ENCODE data around the gene HCN3. TPM values are rescaled to one million over a fixed set of nuclear protein-coding genes. Genes with fewer than 3 reads are reported as not detected.
A peak's percentile ranks its signal among the peaks of the same experiment; 100 is the strongest.

Gene HCN3
- total and polyA plus RNA-seq, 2 of the 8 experiments (the other 6 are each of a cell fraction or from before 2014, with no cell fraction given), result 6.4 to 7.3 TPM

- H3K36me3 ChIP-seq (ENCODE audit: control insufficient read depth in 2 of 4, insufficient read depth in 4 of 4, low read length in 3 of 4), result no peaks in the 10 kb centered on the region
- H2BK12ac ChIP-seq (ENCODE audit: low read depth, low read length), result no peak overlapping the region
- H4K20me1 ChIP-seq (replicated peaks in 1 of 2; ENCODE audit: control insufficient read depth in 1 of 2, insufficient read depth in 2 of 2, low read length in 2 of 2), result no peaks in the 10 kb centered on the region
- H3K4me2 ChIP-seq (ENCODE audit: insufficient read depth in 1 of 2, low read depth in 2 of 2, low read length in 2 of 2), result no peak overlapping the region
- H3K27me3 ChIP-seq (replicated peaks in 1 of 4; ENCODE audit: control insufficient read depth in 3 of 4, extremely low read depth in 1 of 4, insufficient read depth in 3 of 4, low read length in 3 of 4), result no peaks in the 10 kb centered on the region
- H3K79me1 ChIP-seq (ENCODE audit: low read depth, low read length), result no peaks in the 10 kb centered on the region
- TF ChIP-seq ASH2L (IDR thresholded peaks at IDR 0.05; ENCODE audit: low read length) (no peak), CBX8 (IDR thresholded peaks at IDR 0.05; ENCODE audit: borderline replicate concordance, low read depth, low read length) (no peak), SAP30 (IDR thresholded peaks at IDR 0.05; ENCODE audit: insufficient read depth, insufficient replicate concordance, low read length) (no peak), TBP (IDR thresholded peaks at IDR 0.05; ENCODE audit: low read depth, low read length) (no peak), TCF12 (IDR thresholded peaks at IDR 0.05; ENCODE audit: low read depth, low read length) (no peak), ZNF274 (IDR thresholded peaks at IDR 0.05; ENCODE audit: borderline replicate concordance, extremely low read depth, low read length) (no peak), HDAC6 (IDR thresholded peaks at IDR 0.05; ENCODE audit: low read depth, low read length) (no peak), CTCF (IDR thresholded peaks at IDR 0.05; ENCODE audit: control extremely low read depth in 1 of 3, insufficient read depth in 1 of 3, low read depth in 1 of 3, low read length in 3 of 3) (no peak)
- no peak overlapping the region for H2AFZ ChIP-seq (ENCODE audit: low read length)
- no peak overlapping the region for H2BK120ac ChIP-seq (replicated peaks; ENCODE audit: low read depth, low read length)
- peak overlapping the region; percentile 35; the same call in 1 of the 2 replicates for H4K8ac ChIP-seq (ENCODE audit: extremely low read depth, insufficient read depth, low read length)
- CTCF ChIA-PET (ENCODE audit: partially characterized antibody), result interaction anchor here (0.8 to 6.3 kb wide), 3 partner anchors 9 to 19 kb away, joined by 3 to 37 read pairs (median 4); partner anchors contain the start of gene FDPS
- H3K4ac ChIP-seq (replicated peaks; ENCODE audit: insufficient read length, low read depth, low read length), result no peak overlapping the region
- no peak overlapping the region for H2BK15ac ChIP-seq (ENCODE audit: low read length)
- no peak overlapping the region for H3K14ac ChIP-seq (ENCODE audit: insufficient read length)
- no peak overlapping the region for H3K27ac ChIP-seq (ENCODE audit: low read depth, low read length)
- H3K56ac ChIP-seq (replicated peaks; ENCODE audit: insufficient read length, low read depth, low read length), result no peak overlapping the region
- no peaks in the 10 kb centered on the region for H3K79me2 ChIP-seq (ENCODE audit: control insufficient read depth in 1 of 2, insufficient read depth in 2 of 2, low read length in 2 of 2)
- H3K9ac ChIP-seq (replicated peaks in 1 of 4; ENCODE audit: extremely low read depth in 1 of 4, low read depth in 3 of 4, low read length in 3 of 4), result no peak overlapping the region
- no peak overlapping the region for H4K91ac ChIP-seq (replicated peaks; ENCODE audit: insufficient read length, low read length)
- no peak overlapping the region for H3K4me3 ChIP-seq (ENCODE audit: extremely low read depth in 1 of 4, insufficient read depth in 2 of 4, low read depth in 3 of 4, low read length in 4 of 4)
- H3K23ac ChIP-seq (ENCODE audit: insufficient read length), result no peak overlapping the region
- FAIRE-seq (no peak), DNase-seq (ENCODE audit: low read depth in 1 of 2, low spot score in 2 of 2) (no peak)
- no peak overlapping the region for H4K5ac ChIP-seq (ENCODE audit: insufficient read length, low read depth, low read length)
- H3K4me1 ChIP-seq (replicated peaks in 1 of 4; ENCODE audit: control insufficient read depth in 3 of 4, insufficient read depth in 4 of 4, low read length in 3 of 4), result no peaks in the 10 kb centered on the region
- no peak overlapping the region for H2BK5ac ChIP-seq (ENCODE audit: low read depth, low read length)
- 93% methylated on average over 16 of the region's 21 CpGs; no CpG with 5 or more reads in 1 of the 2 experiments for WGBS, 2 experiments (ENCODE audit: extremely low coverage in 1 of 2, insufficient coverage in 1 of 2, insufficient read length in 1 of 2, insufficient replicate concordance in 2 of 2, low coverage in 1 of 2, low lambda C conversion rate in 2 of 2, missing lambda C conversion rate in 1 of 2)
- H3K18ac ChIP-seq (ENCODE audit: extremely low read depth, low read length), result no peak overlapping the region
- H3K9me3 ChIP-seq (ENCODE audit: insufficient read depth in 2 of 2, low read depth in 1 of 2, low read length in 1 of 2), result no peaks in the 10 kb centered on the region
- H2AK5ac ChIP-seq (ENCODE audit: low read depth, low read length), result no peak overlapping the region
- H3K23me2 ChIP-seq (ENCODE audit: low read depth, low read length), result no peaks in the 10 kb centered on the region
- no peak overlapping the region for H2BK20ac ChIP-seq (ENCODE audit: low read length)
- POLR2A ChIA-PET (ENCODE audit: partially characterized antibody), result interaction anchor here (0.5 to 1.8 kb wide), 6 partner anchors 9 to 37 kb away, joined by 3 to 6 read pairs (median 4); partner anchors contain the start of gene SCAMP3
These were observed 10.8 kb downstream of the HCN3 start for GRCh38 chr1:155287987-155288543.

Measured in H1 (cell line).